Measurements from ENCODE around the gene CENPW. TPM values are rescaled to one million over a fixed set of nuclear protein-coding genes. Genes with fewer than 3 reads are reported as not detected.

The CENPW gene
- total RNA-seq, 1 experiment from 2014 or later = 90.4 TPM

- CTCF ChIA-PET = no interaction called here
- TF ChIP-seq EMX1 (CRISPR knock-in tag; IDR thresholded peaks at IDR 0.05) (no peak), CBFB (CRISPR knock-in tag; IDR thresholded peaks at IDR 0.05; ENCODE audit: low read depth) (no peak), TP53 (CRISPR knock-in tag; IDR thresholded peaks at IDR 0.05) (no peak), E2F4 (CRISPR knock-in tag; IDR thresholded peaks at IDR 0.05; ENCODE audit: borderline replicate concordance, low read depth) (no peak), ZNF425 (CRISPR knock-in tag; conservative IDR thresholded peaks at IDR 0.05) (no peak), ELF4 (CRISPR knock-in tag; IDR thresholded peaks at IDR 0.05; ENCODE audit: low read depth) (no peak)
- TF ChIP-seq, protein P1, sequence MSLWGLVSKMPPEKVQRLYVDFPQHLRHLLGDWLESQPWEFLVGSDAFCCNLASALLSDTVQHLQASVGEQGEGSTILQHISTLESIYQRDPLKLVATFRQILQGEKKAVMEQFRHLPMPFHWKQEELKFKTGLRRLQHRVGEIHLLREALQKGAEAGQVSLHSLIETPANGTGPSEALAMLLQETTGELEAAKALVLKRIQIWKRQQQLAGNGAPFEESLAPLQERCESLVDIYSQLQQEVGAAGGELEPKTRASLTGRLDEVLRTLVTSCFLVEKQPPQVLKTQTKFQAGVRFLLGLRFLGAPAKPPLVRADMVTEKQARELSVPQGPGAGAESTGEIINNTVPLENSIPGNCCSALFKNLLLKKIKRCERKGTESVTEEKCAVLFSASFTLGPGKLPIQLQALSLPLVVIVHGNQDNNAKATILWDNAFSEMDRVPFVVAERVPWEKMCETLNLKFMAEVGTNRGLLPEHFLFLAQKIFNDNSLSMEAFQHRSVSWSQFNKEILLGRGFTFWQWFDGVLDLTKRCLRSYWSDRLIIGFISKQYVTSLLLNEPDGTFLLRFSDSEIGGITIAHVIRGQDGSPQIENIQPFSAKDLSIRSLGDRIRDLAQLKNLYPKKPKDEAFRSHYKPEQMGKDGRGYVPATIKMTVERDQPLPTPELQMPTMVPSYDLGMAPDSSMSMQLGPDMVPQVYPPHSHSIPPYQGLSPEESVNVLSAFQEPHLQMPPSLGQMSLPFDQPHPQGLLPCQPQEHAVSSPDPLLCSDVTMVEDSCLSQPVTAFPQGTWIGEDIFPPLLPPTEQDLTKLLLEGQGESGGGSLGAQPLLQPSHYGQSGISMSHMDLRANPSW (CRISPR knock-in tag; conservative IDR thresholded peaks at IDR 0.05; ENCODE audit: low read depth) = no peak
- Mint-ChIP-seq H3K4me1 (no peaks in the 10 kb centered on the region), H3K36me3 (no peaks in the 10 kb centered on the region), H3K27ac (no peak overlapping the region), H3K9me3 (no peaks in the 10 kb centered on the region), H3K27me3 (ENCODE audit: low read depth) (no peaks in the 10 kb centered on the region), H3K4me3 (no peak overlapping the region)
- POLR2A ChIA-PET = no interaction called here
- no peak for DNase-seq (ENCODE audit: low spot score)
- ATAC-seq = no peak
Observed at GRCh38 chr6:126313941-126314340, 26.0 kb upstream of the CENPW start.

GRCh38 chr6:126318797-126319196, 21.1 kb upstream of the CENPW start:
- no peaks in the 10 kb centered on the region for H3K27me3 Mint-ChIP-seq (ENCODE audit: low read depth)
- CTCF ChIA-PET = no interaction called here
- DNase-seq (ENCODE audit: low spot score) = no peak

More at GRCh38 chr6:126318797-126319196, 21.1 kb upstream of the CENPW start:
- Mint-ChIP-seq H3K9me3 (no peaks in the 10 kb centered on the region), H3K36me3 (no peaks in the 10 kb centered on the region), H3K4me3 (no peak overlapping the region), H3K4me1 (no peaks in the 10 kb centered on the region), H3K27ac (no peak overlapping the region)
- TF ChIP-seq ZNF416 (CRISPR knock-in tag; IDR thresholded peaks at IDR 0.05) = no peak
- TF ChIP-seq NFYB (CRISPR knock-in tag; conservative IDR thresholded peaks at IDR 0.05; ENCODE audit: low read depth) = no peak
- TF ChIP-seq MYBL2 (CRISPR knock-in tag; IDR thresholded peaks at IDR 0.05) = no peak
- no peak for TF ChIP-seq CREB1 (CRISPR knock-in tag; IDR thresholded peaks at IDR 0.05)
- no peak for TF ChIP-seq CREM (CRISPR knock-in tag; IDR thresholded peaks at IDR 0.05)
- TF ChIP-seq GABPB1 (CRISPR knock-in tag; IDR thresholded peaks at IDR 0.05) = no peak
- TF ChIP-seq HMGA2 (CRISPR knock-in tag; IDR thresholded peaks at IDR 0.05) = no peak
- no peak for TF ChIP-seq ATF6 (CRISPR knock-in tag; IDR thresholded peaks at IDR 0.05)
- TF ChIP-seq ZNF219 (CRISPR knock-in tag; IDR thresholded peaks at IDR 0.05; ENCODE audit: borderline replicate concordance) = no peak
- TF ChIP-seq PRRX2 (CRISPR knock-in tag; IDR thresholded peaks at IDR 0.05) = no peak
- no peak for TF ChIP-seq NR3C1 (CRISPR knock-in tag; conservative IDR thresholded peaks at IDR 0.05; ENCODE audit: low read depth)
- TF ChIP-seq ZNF512 (CRISPR knock-in tag; IDR thresholded peaks at IDR 0.05; ENCODE audit: borderline replicate concordance) = no peak
- no peak for TF ChIP-seq ZNF263 (CRISPR knock-in tag; IDR thresholded peaks at IDR 0.05; ENCODE audit: low read depth)
- no peak for TF ChIP-seq JAZF1 (CRISPR knock-in tag; IDR thresholded peaks at IDR 0.05)
- TF ChIP-seq ZNF232 (CRISPR knock-in tag; IDR thresholded peaks at IDR 0.05) = no peak
- POLR2A ChIA-PET = no interaction called here
- no peak for ATAC-seq

Data from WTC11 (cell line).